Muscle of arm (tissue), 12 donors: ENCODE data around the gene SHB. TPM values are rescaled to one million over a fixed set of nuclear protein-coding genes. Genes with fewer than 3 reads are reported as not detected.

Experiments
- DNase-seq: peaks from one replicate; pipeline ENCODE4 v3.0.0-alpha.2; 2013
- polyA plus RNA-seq, 12 donors: library from polyadenylated mRNA; unstranded; fragments of 120-200 nt; gene quantifications; one replicate each; pipeline ENCODE4 v1.2.1, GENCODE V29; 2013; ENCODE audit not compliant: insufficient read length in 12 of 12

The SHB gene
- polyA plus RNA-seq, 12 donors = 4.3 to 11.0 (median 6.3) TPM; not detected in 1

- no peak for DNase-seq
These were observed 132.1 kb downstream of the SHB start for GRCh38 chr9:37936965-37937364.

- DNase-seq = no peak
These were observed 132.7 kb downstream of the SHB start for GRCh38 chr9:37936376-37936775.

GRCh38 chr9:37935096-37935495 is 133.9 kb downstream of the SHB start:
- DNase-seq = no peak

- no peak for DNase-seq
These were observed 137.4 kb downstream of the SHB start for GRCh38 chr9:37931592-37931991.

DNA sequence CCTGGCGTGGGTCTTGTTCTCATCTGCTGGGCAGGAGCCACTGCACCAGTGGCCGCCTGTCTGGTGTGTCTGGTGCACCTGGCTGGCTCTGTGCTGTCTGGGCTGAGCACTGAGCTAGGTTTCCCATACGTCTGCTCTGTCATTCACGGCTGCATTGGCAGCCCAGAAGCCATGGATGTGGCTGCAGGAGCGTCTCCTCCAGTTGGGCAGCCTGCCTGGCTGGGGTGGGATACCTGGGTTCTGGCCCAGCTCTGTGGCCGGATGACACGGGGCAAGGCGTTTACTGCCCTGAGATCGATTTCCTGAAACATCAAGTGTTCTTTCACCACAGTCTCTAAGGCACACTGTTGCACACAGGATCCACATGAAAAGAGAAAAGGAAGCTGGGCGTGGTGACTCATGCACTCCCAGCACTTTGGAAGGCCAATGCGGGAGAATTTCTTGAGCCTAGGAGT is 139.6 kb downstream of the SHB start:
- no peak for DNase-seq

DNA sequence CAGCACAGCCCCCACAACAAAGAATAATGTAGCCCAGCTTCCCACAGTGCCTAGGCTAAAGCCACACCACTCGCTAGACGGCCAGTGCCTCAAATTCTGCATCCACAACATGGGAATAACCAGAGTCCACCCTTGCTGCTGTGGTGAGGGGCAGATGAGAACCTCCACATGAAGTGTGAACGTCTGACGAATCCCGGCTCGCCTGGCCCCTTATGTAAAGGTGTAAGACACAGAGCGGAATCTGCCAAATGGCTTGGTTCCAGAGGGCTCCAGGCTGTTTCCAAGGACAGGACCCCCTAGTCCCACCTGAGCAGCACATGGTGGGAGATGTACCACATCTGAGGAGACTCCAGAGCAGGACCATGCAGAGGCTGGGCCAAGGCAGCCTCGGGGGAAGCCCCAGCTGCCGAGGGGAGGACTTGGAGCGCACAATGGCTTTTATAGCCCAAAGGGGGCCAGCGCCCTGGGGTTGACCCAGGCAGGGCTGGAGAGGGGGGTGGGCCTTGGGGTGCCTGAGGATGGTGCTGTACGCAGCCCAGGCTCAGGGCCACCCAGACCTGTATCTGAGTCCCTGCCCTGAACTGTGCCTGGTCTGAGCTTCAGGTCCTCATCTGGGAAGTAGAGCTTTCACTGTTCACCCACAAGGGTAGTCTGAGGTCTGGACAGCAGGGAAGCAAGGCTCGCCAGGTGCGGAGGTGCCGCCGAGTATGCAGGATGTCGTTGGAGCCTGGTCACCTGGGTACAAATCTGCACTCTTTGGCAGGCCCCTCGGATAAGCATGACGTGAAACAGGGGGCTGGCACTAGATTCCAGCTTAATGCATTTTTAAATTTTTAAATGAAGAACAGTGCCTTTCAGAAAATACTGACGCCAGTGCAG is 140.2 kb downstream of the SHB start:
- no peak for DNase-seq

GRCh38 chr9:37927601-37928551 is 141.2 kb downstream of the SHB start:
- DNase-seq = no peak

GRCh38 chr9:37927132-37927531 is 141.9 kb downstream of the SHB start:
- DNase-seq = no peak

DNA sequence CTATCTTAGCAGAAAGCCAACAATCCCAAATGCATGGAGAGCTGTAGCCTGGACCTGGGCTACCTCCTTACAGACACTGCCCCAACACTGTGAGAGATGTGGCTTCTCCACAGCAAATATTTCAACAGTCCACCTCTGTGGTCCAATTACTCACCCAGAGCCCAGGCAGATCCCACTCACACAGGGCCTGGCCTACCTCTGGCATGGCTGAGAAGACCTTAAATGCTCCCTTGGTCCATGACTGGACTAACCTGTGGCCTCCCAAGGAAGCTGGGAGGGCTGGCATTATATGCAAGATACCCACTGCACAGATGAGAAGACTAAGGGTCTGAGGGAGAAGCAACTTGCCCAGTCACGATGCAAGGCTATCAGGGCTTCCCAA is 142.3 kb downstream of the SHB start:
- DNase-seq = no peak

DNA sequence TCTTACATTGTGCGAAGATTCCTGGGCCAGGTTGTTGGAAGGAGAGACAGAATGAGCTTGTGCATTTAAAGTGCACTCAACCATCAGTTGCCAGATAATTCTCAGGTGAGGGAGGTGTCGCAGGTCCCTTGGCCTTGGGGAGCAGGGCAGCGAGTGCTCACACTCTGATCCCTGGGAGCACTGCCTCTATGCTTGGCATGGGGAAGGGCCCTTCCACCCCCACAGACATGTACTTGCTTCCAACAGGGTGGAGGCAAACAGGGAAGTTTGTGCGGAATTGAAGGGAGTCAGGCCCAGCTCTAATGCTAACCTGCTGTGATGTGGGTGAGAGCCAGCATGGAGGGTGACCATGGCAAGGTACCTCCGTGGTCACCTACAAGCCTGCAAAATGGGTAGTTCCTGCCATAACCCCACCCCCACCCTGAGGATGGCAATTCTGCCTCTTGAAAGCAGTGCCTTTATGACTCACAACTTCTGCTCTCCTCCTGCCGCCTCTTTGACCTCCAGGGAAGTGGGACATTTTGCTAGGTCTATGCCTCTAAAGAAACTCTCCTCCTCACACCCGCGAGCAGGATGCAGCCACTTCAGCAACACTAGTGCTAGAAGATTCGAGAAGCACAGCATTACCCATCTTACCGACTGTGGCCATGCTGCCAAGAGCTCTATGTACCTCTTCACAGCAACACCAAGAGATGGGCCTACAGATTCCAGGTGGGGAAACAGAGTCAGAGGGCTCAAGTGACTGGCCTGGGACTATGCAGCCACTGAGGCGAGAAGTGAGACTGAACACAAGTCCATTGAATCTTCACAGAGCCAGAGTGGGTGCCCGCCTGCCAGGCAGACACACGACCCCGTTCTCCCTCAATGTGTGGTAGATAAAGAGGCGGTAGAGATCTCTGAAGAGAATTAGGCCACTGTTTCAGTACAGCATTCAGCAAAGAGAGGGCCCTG is 143.0 kb downstream of the SHB start:
- no peak for DNase-seq

DNA sequence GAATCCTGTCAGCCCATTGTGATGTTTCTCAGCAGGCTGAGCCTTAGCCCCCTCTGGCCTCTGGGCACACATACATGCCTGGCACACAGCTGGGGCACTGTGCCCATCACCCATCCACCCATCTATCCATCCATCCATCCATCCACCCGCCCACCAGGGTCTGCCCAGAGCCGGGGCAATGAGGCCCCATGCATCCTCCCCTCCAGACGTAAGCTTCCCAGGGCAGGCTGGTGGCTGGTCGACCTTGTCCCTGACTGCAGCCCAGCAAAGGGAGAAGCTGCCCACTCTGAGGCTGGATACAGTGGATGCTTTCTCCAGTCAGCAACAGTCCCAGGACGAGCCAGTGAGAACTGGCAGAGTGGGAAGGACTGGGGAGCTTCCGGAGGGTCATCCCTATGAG is 144.0 kb downstream of the SHB start:
- no peak for DNase-seq

GRCh38 chr9:37924538-37924937 is 144.5 kb downstream of the SHB start:
- DNase-seq = no peak

- DNase-seq = no peak
These were observed 145.1 kb downstream of the SHB start for GRCh38 chr9:37923796-37924427.

DNA sequence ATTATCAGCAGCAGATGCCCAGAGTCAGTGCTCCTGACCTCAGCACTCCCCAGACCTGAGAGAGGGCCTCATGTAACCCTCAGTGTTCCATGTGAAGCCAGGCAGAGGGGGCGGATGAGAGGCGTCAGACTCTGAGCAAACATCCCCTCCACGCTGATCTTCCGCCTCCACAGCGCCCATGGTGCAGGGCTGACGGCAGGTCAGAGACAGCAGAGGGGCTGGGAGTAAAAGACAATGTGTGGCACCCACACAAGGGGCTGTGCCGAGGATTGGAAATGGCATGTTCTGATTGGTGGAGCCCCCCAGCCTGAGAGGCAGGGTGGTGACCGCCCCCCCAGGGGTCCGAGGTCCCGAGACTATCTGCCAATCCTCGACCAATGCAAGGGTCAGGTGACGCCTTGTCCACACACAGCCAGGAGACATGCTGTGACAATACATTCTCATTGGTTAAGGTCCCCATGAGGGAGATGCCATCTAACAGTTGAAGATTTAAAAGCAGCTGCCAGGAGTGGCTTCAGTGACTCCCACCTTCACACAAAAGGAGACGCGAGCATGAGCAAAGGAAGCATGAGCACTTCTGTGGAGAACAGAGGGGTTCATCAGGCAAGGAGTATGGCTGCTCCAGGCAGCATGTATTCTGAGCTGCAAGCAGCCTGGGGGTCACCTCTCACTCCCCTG is 145.8 kb downstream of the SHB start:
- DNase-seq = no peak

DNA sequence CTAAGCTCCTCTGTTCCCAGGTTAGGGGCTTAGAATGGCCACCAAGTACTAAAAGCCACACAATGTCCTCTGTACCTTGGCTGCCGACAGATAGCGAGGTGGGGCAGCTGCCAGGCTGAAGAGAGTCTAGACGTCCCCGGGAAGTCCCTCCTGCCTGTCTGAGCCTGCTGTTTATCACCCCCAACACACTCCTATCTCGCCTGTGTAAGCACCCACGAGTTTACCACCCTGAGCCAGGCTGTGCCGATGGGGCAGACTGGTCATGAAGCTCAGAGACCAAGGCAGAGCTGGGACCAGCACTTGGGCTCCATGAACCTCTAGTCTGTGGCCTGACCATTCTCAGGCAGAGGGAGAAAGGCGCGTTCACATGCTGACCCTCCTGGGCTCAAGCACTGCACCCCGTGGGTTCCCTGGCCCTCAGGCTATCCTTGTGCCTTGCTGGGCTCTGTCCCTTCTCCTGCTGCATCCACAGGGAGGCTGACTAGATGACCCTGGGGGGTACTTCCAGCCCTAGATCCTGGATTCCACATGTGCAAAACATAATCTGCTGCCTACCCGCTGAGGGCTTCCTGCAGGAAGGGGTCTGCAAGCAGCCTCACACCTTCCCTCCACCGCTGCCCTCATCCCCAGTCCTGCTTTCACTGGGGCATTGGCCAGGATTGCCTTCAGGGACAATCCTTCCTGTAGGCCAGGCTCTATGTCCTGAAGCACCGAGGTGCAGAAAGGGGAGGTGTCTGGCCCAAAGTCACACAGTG is 146.5 kb downstream of the SHB start:
- no peak for DNase-seq

- no peak for DNase-seq
These were observed 147.3 kb downstream of the SHB start for GRCh38 chr9:37921546-37922300.

DNA sequence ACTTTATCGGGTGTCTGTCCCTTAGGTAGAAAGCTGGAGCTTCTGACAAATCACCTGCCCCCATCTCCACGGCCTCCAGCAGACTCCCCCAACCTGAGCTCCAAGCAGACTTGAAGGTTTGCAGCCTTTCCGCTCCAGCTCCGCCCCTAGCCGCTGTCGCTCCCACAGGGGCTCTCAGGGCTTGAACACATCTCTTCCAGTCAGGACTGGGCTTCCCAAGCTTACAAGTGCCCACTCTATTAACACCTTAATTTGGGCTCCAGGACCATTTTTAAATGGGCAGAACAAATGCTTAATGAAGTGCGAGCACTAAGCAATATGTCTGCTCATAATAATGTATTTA is 147.9 kb downstream of the SHB start:
- DNase-seq = no peak

DNA sequence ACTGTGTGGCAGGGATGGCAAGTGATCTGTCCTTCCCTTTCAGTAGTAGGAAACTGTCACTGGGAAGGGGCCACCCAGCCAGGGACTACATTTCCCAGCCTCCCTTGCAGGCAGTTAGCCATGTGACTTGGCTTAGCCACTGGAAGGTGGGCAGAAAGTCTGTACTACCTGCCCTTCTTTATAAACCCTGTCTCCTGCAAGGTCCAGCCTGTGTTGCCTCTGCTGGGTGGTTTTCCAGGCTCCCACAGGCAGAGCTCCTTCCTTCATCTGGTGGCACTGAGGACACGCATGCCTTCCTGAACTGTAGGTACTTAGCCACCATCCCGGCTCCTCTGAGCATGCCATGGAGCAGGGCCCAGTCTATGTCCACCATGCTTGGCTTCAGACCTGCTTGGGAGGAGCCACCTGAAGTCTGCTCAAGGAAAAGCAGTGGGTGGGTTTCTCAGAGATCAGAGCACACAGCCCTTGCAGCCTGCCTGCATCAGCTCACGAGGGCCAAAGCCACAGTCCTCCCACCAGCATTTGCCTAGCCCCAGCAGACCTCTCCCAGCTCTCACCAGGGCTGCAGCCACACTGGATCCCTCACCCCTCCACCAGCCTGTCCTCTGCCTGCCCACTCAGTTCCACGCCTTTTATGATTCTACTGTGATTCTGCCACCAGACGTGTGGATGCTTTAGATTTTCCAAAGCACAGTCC is 148.4 kb downstream of the SHB start:
- DNase-seq = no peak
